ENCODE measurements around the gene LPP. TPM values are rescaled to one million over a fixed set of nuclear protein-coding genes. Genes with fewer than 3 reads are reported as not detected.
A peak's percentile ranks its signal among the peaks of the same experiment; 100 is the strongest.
"Not testable (repeated sequence)": the region's sequence is repeated elsewhere in the genome, so short reads cannot be mapped to it uniquely, and the experiment has no call there.

The LPP gene
- total and polyA plus RNA-seq, 9 of the 15 experiments (the other 6 are each of a cell fraction or from before 2014, with no cell fraction given), result 0.07 to 0.18 TPM; not detected in 7

- ChIA-PET CTCF (ENCODE audit: low intra/inter-chr PET ratio) (no interaction called here), POLR2A (no interaction called here)
- Histone ChIP-seq H3K27ac (ENCODE audit: extremely low read depth, low read depth, low read length) (no peak overlapping the region), H3K4me2 (ENCODE audit: insufficient read depth, low read length) (no peak overlapping the region), H3K79me2 (ENCODE audit: control insufficient read depth, insufficient read depth, low read length) (no peaks in the 10 kb centered on the region), H3K9ac (ENCODE audit: insufficient read depth in 1 of 2, low read depth in 2 of 2, low read length in 2 of 2) (no peak overlapping the region), H3K9me1 (ENCODE audit: control insufficient read depth, insufficient read depth, low read length) (no peaks in the 10 kb centered on the region), H3K4me3 (no peak overlapping the region), H3K9me3 (replicated peaks; ENCODE audit: control insufficient read depth, insufficient read depth, low read depth, low read length) (no peaks in the 10 kb centered on the region), H3K4me1 (replicated peaks in 1 of 2; ENCODE audit: control insufficient read depth in 2 of 2, insufficient read depth in 2 of 2, low read length in 2 of 2) (no peaks in the 10 kb centered on the region), H2AFZ (ENCODE audit: low read depth, low read length) (no peak overlapping the region), H3K27me3 (ENCODE audit: control insufficient read depth in 2 of 2, insufficient read depth in 2 of 2, low read length in 2 of 2) (no peaks in the 10 kb centered on the region), H3K36me3 (ENCODE audit: control insufficient read depth, insufficient read depth, low read length) (no peaks in the 10 kb centered on the region), H4K20me1 (replicated peaks; ENCODE audit: control insufficient read depth, insufficient read depth, low read length) (no peaks in the 10 kb centered on the region)
- in situ Hi-C loops (cut with MboI), result no loop called here
- no peak for DNase-seq (ENCODE audit: extremely low read depth in 1 of 4, low spot score in 3 of 4)
- FAIRE-seq, result no peak
- TF ChIP-seq RBM25 (IDR thresholded peaks at IDR 0.05; ENCODE audit: low read depth, low read length, severe bottlenecking) (peak; percentile 39), PURB (CRISPR knock-in tag; IDR thresholded peaks at IDR 0.05; ENCODE audit: low read depth) (no peak), GTF3C2 (IDR thresholded peaks at IDR 0.05; ENCODE audit: borderline replicate concordance, extremely low read depth, insufficient read length) (no peak), DEAF1 (CRISPR knock-in tag; IDR thresholded peaks at IDR 0.05) (no peak)
- intact Hi-C loops (cut with micrococcal nuclease), result no loop called here
- no peak for ATAC-seq
- BruUV-seq (replicated peaks), result no TSS peak
- 0% methylated on average over 3 of the region's 3 CpGs for WGBS (ENCODE audit: insufficient coverage, low coverage, missing lambda C conversion rate)
Observed at GRCh38 chr3:188608401-188608800, 454.4 kb downstream of the LPP start.

- H3K27ac ChIP-seq (ENCODE audit: extremely low read depth, low read depth, low read length); H3K4me1 ChIP-seq (replicated peaks in 1 of 2; ENCODE audit: control insufficient read depth in 2 of 2, insufficient read depth in 2 of 2, low read length in 2 of 2); ATAC-seq; CTCF ChIA-PET (ENCODE audit: low intra/inter-chr PET ratio); H3K9me1 ChIP-seq (ENCODE audit: control insufficient read depth, insufficient read depth, low read length); in situ Hi-C loops (cut with MboI); H3K4me3 ChIP-seq; H2AFZ ChIP-seq (ENCODE audit: low read depth, low read length); DNase-seq (ENCODE audit: extremely low read depth in 1 of 4, low spot score in 3 of 4); H3K27me3 ChIP-seq (ENCODE audit: control insufficient read depth in 2 of 2, insufficient read depth in 2 of 2, low read length in 2 of 2); H3K36me3 ChIP-seq (ENCODE audit: control insufficient read depth, insufficient read depth, low read length); H3K9me3 ChIP-seq (replicated peaks; ENCODE audit: control insufficient read depth, insufficient read depth, low read depth, low read length); H4K20me1 ChIP-seq (replicated peaks; ENCODE audit: control insufficient read depth, insufficient read depth, low read length); BruUV-seq (replicated peaks); intact Hi-C loops (cut with micrococcal nuclease); H3K9ac ChIP-seq (ENCODE audit: insufficient read depth in 1 of 2, low read depth in 2 of 2, low read length in 2 of 2); FAIRE-seq; H3K79me2 ChIP-seq (ENCODE audit: control insufficient read depth, insufficient read depth, low read length); POLR2A ChIA-PET; H3K4me2 ChIP-seq (ENCODE audit: insufficient read depth, low read length): not testable (repeated sequence)
- 0% methylated on average over 5 of the region's 6 CpGs for WGBS (ENCODE audit: insufficient coverage, low coverage, missing lambda C conversion rate)
Observed at GRCh38 chr3:188613721-188614120, 459.8 kb downstream of the LPP start.

Data from K562 (cell line).